GM21515 (cell line): Measurements from ENCODE around the gene TOLLIP.
"Not testable (repeated sequence)": the region's sequence is repeated elsewhere in the genome, so short reads cannot be mapped to it uniquely, and the experiment has no call there.

Source experiments
- ATAC-seq: cut with Tn5 transposase; IDR thresholded peaks from one replicate; pipeline ENCODE4 v1.9.1; 2021; ENCODE audit not compliant: unreplicated experiment

The TOLLIP gene

DNA sequence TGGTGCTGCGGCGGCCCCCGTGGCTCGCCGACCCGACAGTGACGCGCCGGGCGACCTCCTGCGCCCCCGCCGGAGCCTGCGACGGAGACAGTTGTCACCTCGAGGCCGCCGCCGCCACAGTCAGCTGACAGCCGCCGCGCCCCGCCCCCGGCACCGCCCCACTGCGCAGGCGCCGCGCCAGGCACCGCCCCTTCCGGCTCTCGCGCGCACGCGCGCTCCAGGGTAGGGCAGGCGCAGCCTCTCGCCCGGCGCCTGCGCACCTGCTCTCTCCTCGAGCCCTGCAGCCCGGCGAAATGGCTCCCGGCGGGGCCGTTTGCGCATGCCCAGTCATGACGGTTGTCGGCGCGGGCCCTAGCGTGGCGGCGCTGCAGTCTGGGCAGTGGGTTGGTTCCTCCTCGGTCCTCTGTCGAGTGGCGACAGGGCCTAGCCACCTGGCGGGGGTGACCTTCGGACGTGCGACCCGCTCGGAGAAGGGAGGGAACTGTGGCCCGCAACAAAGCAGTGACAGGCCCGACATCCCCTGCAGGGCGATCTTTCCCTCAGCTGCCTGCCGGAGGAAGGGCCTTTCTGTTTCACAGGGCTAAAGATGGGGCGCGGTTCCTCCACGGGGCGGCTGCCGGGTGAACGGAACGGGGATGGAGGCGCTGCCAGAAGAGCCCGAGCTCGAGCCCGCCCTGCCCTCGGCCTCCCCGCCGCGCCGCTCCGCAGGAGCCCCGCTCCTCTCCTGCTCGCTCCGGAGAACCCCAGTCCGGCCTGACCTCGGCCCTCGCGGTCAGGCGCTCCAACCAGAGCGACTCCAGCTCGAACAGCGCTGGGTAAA, at the start of gene TOLLIP:
TSS of gene TOLLIP (minus strand) at position 135 of the 820 bp plus-strand sequence. CDS start at position 1, 134 bp downstream.
- ATAC-seq = peak; percentile 72

DNA sequence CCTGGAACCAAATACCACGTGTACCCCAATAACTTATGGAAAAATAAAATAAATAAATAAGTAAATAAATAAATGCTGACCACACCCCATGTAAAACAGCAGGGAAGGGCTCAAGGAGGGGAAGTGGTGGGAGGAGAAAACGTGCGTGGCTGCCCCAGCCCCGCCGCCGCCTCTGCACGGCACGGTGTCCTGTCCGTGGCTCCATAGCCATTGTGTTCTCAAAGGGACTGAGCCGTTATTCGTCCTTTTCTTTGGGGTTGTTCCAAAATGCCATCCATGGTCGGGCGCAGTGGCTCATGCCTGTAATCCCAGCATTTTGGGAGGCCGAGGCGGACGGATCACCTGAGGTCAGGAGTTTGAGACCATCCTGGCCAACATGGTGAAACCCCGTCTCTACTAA, 49.5 kb upstream of the TOLLIP start:
- ATAC-seq = not testable (repeated sequence)

DNA sequence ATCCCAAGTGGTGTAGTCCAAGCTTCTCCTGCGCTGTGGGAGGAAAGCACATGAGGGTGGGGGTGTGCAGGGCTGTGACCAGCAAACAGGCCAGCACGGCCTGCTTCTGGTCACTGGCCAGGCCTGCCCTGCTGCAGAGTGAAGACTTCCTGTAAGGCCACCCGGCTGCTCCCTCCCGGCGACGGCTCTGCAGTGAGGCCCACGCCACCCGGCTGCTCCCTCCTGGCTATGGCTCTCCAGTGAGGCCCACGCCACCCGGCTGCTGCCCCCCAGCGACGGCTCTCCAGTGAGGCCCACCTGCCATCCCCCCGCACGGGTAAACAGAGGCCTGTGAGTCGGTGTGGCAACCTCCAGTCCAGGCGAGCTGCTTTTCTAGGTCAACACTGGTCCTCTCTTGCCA, 48.9 kb upstream of the TOLLIP start:
- no peak for ATAC-seq

DNA sequence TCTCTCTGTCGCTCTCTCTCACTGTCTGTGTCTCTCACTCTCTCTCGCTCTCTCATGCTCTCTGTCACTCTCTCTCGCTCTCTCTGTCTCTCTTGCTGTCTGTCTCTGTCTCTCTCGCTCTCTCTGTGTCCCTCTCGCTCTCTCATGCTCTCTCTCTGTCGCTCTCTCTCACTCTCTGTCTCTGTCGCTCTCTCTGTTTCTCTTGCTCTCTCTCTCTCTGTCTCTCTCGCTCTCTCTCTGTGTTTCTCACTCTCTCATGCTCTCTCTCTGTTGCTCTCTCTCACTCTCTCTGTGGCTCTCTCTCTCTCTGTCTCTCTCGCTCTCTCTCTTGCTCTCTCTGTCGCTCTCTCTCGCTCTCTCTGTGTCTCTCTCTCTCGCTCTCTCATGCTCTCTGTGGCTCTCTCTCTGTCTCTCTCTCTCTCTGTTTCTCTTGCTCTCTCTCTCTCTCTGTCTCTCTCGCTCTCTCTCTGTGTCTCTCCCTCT, 47.1 kb upstream of the TOLLIP start:
- ATAC-seq = no peak

DNA sequence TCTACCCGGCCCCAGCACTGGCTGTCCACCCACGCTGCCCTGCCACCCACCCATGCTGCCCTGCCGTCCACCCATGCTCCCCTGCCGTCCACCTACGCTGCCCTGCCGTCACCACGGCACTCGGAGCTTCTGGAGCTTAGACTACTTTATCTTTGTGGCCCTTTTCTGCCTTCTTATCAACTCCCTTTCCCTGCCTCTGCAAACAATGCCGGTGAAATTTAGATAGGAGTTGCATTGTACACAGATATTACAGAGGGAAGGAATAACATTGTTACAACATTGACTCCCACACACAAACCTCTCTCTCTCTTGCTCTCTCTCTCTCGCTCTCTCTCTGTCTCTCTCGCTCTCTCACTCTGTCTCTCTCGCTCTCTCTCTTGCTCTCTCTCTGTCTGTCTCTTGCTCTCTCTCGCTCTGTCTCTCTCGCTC, 46.6 kb upstream of the TOLLIP start:
- ATAC-seq = no peak

DNA sequence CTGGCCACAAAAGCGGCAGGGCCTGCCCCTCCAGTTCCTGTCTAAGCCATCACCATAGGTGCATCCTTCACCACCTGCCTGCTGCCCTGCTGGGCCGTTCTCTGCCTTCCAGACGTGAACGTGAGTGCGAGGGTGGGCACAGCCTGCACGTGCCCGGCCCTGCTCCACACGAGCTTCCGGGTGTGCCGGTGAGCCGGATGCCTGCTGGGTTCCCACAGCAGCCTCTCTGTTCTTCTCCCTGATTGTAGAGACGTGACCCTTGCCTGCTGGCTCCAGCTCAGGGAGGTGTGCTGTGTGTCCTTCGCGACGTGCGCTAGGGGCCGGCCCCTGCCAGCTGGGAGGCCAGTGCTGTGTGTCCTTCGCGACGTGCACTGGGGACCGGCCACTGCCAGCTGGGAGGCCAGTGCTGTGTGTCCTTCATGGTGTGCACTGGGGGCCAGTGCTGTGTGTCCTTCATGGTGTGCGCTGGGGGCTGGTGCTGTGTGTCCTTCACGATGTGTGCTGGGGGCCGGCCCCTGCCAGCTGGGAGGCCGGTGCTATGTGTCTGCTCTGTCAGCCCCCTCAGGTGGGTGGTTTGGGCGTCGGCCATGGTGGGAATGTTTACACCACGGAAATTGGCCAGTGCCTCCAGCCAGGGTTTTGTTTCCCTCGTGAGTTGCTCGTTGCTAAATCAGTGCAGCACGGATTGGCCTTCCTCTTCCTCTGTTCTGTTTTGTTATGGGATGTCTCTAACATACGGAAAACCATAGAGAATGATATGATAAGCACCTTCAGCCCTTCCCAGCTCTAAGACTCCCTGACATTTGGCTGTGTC, 44.9 kb upstream of the TOLLIP start:
- no peak for ATAC-seq

DNA sequence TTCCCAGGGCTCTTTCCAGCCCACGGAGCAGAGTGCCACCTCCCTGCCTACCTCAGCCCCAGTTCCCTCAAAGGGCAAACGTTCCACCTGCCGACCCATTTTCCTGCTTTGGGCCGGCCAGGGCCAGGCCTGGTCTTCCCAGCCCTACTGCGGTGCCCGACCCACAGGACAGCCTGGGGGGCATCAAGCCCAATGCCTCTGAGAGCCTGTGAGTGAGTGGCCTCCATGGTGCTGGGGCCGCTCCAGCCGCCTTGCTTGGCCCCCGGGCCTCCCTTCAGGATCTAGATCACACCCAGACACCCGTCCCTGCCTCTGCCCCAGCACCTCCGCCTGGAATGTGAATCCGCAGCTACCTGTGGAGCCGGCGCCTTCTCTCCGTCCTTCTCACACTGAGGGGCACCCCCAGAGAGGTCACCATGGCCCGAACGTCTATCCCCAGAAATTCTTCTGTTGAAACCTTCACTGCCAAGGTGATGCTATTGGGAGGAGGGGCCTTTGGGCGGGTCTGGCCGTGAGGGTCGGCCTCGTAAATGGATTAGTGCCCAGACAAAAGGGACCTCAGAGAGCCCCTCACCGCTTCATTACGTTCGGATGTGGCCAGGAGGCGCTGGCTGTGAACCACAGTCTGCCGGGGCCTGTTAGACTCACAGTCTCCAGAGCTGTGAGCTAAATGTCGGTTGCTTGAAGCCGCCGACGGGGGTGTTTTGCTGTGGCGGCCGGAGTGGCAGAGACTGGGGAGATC, 44.1 kb upstream of the TOLLIP start:
- no peak for ATAC-seq

DNA sequence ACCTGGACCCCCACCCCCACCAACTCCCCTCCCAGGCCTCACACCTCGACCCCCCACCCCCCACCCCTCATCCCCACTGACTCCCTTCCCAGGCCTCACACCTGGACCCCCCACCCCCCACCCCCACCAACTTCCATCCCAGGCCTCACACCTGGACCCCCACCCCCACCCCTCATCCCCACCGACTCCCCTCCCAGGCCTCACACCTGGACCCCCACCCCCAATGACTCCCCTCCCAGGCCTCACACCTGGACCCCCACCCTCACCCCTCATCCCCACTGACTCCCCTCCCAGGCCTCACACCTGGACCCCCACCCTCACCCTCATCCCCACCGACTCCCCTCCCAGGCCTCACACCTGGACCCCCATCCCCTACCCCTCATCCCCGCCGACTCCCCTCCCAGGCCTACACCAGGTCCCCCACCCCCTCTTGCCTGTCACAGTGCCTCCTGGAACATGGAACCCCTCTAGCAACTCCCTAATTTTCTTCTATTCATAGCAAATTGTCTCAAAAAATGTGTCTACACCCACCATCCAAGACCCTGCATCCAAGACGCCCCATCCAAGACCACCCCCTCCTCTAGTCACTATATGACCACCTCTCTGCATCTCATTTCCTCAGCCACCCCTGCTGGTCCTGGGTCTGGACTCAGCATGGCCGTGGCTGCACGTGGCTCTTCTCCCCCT, 43.4 kb upstream of the TOLLIP start:
- no peak for ATAC-seq

DNA sequence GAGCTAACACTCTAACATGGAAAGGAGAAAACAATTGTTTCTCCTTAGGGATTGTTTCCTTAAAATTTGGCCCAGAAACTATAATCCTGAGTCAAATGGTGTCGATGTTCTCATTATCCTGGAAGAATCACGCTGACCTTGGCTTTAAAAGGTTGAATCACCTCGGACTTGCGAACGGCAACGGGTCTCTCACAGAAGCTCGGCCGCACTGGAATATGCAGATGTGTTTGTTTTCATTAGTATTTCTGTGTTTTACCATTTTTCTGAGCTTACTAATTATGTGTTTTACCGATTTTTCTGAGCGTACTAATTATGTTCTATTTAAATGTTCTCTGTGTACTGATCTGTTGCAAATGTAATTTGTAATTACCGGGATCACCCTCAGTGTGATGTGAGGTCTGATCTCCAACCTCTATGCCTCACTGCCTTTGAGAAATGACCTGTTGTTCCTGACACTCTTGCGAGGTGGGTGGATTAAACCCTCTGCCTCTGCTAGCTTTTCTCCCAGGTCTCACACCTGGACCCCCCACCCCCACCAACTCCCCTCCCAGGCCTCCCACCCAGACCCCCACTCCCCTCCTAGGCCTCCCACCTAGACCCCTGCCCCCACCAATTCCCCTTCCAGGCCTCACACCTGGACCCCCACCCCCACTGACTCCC, 42.0 kb upstream of the TOLLIP start:
- ATAC-seq = no peak

DNA sequence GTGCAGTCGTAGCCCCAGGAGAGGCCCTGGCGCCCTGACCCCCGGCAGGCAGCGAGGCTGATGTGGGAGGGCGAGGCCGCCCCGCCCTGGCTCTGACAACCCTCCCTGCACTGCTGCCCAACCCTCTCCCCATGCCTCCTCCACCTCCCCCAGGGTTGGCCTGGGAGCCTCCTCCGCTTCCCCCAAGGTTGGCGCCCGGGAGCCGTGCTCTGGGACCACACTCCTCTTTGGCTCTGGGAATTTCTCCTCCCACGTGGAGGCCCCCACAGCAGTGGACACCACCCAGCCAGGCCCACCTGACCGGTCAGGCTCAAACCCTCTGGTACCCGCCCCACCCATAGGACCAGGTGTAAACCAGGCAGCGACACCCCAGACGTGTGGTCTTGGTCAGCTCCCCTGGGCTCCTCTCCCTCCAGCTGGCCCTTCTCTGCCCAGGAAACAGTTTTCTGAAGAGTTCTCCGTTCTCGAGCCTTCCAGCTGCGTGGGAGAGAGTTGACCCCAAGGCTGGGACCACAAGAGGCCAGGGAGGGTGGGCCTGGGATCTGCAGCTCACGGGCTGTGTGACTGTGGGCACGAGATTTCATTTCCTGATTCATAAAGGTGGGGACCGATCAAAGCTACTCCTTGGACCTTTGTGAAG, 40.8 kb upstream of the TOLLIP start:
- ATAC-seq = no peak

DNA sequence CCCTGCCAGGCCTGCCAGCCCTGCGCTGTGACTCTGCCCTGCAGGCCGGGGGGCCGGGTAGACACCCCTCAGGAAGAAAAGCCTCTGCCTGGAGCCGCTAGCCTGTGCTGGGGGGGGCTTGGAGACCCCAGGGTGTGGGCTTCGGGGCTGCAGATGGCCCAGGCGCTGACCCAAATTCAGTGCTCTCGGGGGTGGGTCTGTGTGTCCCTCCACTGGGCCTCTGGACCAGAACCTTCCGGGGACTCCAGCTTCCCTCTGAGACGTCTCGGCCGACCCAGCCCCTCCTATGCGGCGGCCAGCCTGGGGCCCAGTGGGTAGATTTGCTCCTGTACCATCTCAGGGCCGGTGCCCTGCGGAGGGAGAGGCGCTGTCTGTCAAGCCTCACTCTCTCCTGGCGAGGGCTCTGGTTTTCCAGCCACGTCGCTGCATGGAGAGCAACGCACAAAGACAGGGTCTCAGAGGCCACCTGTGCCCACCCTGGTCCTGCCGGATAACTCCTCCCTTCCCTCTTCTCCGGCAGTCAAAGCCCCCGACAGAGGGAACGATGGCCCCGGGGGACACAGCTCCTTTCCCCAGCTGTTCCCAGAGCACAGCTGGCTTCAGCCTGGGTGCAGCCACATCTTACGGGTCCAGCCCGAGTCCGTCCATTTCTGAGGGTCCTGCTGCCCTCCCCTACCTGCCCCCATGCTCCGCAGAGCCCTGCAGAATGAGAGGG, 40.1 kb upstream of the TOLLIP start:
- no peak for ATAC-seq

DNA sequence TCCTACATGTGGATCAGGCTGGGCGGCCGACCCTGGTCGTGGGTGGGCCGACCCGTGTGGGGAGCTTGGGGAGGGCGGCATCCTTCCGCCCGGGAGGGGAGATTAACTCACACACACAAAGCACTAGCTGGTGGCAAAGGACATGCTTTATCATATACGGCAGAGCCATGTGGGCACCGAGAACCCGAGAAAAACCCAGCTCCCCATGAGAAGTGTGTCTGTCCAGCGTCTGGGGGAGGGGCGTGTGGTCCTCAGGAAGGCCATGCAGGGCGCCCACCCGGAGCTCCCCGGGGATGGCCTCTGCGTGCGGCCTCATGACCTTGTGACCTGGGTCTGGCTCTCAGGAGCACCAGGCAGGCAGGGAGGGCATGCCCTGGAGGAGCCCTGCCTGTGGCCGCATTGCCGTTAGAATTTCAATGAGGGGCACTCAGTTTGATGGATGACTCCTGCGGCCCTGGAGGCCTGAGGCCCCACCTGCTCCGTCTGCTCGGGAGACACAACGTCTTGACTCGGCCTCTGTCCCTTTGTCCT, 39.4 kb upstream of the TOLLIP start:
- ATAC-seq = no peak

DNA sequence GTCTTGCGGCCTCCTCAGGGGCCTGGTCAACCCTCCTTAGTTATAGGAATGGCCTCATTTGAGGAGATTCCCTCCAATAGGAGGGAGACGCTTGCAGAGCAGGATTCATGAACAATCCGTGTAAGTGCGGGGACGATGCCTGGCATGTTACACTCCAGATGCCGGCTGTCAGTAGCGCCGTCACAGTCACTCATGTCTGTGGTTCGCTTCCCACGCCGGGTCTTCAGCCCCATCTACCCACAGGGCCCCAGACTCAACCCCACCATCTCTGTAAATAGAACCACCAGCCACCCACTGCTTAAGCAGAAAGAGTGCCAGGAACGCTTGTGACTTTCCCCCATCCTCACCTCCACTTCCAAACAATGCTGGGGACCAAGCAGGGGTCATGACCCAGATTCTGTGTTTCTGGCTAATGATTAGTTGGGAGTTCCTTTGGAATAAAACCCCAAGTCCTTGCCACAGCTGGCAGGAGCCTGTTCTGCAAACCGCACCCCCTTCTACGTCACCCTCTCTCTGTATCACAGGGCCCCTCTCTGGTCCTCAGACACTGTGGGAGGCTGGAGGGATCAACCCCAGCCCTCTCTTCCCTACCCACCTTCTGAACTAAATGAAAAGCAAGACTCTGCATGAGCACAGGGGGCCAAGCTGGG, 38.8 kb upstream of the TOLLIP start:
- no peak for ATAC-seq

DNA sequence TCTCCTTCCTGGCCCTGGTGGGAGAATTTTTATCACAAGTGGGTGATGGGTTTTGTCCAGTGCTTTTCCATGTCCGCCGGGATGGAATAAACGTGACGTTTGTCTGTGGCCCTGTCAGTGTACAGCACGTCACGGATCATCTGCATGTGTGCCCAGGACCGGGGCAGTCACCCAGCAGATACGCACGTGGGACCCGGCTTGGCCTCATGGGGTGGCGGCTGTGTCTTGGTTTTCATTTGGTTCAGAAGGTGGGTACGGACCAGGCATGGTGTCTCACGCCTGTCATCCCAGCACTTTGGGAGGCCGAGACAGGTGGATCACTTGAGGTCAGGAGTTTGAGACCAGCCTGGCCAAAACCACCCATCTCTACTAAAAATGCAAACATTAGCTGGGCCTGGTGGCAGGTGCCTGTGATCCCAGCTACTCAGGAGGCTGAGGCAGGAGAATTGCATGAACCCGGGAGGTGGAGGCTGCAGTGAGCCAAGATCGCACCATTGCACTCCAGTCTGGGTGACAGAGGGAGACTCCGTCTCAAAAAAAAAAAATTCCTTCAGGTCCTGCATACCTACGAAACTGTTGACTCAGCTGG, 38.1 kb upstream of the TOLLIP start:
- not testable (repeated sequence) for ATAC-seq

DNA sequence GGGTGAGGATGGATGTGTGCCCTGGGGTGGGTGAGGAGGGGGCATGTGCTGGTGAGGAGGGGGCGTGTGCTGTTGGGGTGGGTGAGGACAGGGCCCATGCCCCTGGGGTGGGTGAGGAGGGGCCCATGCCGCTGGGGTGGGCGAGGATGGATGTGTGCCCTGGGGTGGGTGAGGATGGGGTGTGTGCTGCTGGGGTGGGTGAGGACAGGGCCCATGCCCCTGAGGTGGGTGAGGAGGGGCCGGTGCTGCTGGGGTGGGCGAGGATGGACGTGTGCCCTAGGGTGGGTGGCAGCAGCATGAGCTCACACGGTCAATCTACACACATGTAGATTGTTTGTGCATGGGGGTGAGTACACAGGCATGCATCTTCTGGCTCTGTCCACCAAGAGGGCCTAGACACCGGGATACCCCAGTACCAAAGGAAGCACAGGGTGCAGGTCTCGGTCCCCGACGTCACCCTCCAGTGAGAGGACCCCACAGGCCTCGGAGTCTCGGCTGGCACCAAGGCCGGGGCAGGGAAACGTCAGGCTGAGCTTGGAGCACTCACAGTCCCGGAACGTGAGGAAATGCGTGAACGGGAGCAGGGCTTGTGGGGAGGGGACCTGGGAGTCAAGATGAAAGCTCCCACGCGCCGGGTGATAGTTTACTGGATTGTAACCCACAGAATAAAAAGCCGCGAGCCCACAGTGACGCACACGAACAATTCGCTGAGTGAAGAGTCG, 37.4 kb upstream of the TOLLIP start:
- ATAC-seq = no peak

DNA sequence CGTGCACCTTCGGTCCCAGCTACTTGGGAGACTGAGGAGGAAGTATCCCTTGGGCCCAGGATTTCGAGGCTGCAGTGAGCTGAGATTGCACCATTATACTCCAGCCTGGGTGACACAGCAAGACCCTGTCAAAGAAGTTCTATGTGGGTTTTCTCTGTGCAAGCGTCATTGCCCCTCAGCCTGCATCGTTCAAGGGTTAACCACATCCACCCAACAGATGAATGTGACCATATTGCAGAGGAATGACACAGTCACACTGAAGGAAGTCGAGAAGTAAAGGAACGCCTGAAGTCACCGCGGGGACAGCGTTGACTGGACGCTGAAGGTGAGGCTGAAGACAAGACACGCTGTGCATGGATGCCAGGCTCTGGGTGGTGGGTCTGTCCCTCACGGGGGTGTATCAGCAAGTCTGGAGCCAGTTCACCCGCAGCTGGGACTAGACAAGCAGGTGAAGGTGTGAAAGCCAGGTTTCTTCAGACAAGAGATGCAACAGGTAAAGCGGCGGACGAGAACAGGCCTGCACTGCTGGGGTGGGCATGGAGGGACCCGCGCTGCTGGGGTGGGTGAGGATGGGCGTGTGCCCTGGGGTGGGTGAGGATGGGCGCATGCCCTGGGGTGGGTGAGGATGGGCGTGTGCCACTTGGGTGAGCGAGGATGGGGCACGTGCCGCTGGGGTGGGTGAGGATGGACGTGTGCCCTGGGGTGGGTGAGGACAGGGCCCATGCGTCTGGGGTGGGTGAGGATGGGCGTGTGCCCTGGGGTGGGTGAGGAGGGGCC, 36.5 kb upstream of the TOLLIP start:
- ATAC-seq = no peak
